HG02852 (cell line): Measurements from ENCODE around the gene MORF4L1.
"Not testable (repeated sequence)": the region's sequence is repeated elsewhere in the genome, so short reads cannot be mapped to it uniquely, and the experiment has no call there.

ENCODE experiments used
- ATAC-seq: cut with Tn5 transposase; IDR thresholded peaks from one replicate; pipeline ENCODE4 v1.9.1; 2021; ENCODE audit warnings: mild to moderate bottlenecking, moderate library complexity; ENCODE audit not compliant: unreplicated experiment

The MORF4L1 gene, protein sequence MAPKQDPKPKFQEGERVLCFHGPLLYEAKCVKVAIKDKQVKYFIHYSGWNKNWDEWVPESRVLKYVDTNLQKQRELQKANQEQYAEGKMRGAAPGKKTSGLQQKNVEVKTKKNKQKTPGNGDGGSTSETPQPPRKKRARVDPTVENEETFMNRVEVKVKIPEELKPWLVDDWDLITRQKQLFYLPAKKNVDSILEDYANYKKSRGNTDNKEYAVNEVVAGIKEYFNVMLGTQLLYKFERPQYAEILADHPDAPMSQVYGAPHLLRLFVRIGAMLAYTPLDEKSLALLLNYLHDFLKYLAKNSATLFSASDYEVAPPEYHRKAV

DNA sequence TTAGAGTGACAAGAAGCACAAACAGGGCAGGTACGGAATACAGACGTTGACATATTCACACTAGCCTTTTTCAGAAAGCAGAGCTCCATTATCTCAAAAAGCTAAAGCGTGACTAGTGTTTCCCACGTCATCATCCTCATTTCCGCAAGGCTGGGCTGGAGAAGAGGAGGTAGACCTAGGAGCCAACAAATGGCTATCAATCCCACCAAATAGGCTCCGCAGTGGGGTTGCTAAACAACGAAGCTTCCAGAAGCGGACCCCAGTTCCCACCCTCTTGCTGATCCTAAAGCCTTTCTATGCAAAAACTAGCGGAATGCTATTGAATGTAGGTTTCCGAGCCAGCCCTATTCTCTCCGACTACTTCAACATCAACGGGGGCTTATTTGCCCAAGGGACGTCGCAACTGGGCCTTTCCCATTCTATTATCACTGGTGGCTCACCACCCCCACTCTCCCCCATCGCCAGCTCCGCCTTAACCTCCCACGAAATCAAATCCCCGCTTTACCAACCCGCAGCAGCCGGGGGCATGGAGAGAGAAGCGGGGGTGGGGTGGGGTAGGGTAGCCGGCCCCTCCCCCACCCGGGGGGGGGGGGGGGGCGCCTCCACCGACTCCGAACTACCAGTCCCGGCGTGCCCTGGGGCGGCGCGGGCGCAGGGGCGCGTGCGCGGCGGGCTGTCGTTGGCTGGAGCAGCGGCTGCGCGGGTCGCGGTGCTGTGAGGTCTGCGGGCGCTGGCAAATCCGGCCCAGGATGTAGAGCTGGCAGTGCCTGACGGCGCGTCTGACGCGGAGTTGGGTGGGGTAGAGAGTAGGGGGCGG lies at the start of gene MORF4L1:
Gene MORF4L1, plus strand, starts transcription at position 736 of the 817 bp plus-strand sequence. CDS start 128 bp downstream, outside the sequence.
- peak; percentile 80 for ATAC-seq

DNA sequence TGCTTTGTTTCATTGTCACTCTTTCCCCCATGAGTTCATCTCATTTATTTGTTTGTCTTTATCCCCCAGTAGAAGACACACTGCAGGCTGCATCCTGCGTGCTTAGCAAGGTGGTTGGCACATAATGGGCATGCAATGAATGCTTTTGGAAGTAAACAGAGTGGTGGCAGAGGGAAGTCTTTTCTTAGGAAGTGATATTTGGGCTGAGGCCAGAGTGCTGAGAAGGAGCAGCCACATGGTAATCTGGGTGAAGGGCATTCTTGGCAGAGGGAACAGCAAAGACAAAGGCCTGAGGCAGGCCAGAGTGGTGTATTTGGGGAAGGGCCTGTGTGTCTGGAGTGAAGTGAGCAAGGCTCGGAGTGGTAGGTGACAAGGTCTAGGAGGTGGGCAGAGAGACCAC lies 43.8 kb upstream of the MORF4L1 start:
- ATAC-seq = no peak

DNA sequence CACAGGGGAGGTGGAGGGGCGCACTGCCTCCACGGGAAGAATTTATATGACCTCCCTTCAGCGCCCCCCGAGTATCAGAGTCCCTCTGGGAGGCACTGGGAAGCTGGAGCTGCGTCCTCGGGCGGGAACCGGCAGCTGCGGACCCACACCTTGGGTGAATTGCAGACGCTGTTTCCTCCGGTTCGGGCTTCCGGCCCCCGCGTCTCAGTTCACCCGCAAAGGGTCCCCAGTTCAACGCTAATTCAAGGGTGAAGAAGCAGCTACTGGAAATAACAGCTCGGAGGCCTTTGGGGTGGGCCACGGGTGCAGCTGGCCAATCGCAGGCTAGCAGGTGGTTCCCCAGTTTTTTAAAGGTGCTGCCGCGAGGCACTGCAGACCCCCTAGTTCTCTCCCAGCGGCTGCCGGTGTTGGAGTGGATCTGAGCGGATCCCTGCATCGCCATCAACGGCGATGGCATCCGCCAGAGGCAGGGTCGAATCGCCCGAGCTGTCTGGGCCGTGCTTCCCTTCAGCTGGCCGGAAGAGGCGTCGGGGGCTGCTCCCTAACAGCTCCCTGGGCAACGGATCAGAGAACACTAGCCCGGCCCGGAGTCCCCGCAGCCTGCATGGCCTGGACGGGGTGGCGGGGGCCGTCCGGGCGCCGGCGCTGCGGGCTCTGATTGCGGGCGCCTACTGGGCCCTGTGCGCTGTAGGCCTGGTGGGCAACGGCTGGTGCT lies 42.0 kb upstream of the MORF4L1 start:
- no peak for ATAC-seq

DNA sequence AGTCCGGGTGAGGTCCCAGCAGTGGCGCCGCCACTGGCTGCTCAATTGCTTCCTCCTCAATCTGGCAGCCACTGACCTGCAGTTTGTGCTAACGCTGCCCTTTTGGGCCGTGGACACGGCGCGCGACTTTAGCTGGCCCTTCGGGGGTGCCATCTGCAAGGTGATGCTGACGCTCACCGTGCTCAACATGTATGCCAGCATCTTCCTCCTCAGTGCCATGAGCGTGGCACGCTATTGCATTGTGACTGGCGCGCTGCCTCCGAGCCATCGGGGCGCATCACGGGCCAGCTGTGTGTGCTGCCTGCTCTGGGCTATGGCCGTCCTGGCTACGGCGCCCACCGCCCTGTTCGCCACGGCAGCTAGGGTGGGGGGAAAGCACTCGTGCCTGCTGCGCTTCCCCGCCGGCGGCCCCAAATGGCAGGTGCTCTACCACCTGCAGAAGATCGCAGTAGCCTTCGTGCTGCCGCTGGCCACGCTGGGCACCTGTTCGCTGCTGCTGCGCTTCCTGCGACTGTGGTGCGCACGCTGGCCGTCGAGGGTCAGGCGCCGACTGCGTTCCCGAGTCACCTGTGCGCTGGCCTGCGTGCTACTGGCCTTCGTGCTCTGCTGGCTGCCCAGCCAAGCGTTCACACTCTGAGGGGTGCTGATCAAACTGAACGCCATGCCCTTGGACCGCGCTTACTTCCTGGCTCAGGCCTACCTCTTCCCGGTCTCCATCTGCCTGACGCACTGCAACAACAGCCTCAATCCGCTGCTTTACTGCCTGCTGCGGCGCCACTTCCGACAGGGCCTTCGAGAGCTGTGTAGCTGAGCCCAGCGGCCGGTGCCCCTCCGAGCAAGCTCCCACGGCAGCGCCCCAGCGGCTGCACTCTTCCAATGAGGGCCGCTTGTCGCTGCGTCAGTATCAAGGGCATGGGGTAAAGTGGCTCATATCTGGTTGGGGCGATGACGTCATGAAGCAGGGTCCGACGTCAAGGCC lies 41.2 kb upstream of the MORF4L1 start:
- no peak for ATAC-seq

DNA sequence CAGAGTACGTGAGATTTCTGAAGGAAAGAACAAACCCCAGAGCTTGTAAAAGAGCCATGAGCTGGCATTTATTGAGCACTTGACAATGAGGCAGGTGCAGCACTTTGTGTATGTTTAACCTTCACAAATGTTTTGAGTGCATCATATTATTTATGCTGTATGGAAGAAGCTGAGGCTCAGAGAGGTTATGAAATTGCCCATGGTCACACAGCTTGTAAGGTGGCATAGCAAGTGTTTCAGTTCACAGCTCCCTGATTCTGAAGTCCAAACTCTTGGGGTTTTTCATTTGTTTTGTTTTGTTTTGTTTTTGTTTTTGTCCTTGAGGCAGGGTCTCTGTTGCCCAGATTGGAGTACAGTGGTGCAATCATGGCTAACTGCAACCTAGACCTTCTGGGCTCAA lies 36.4 kb upstream of the MORF4L1 start:
- ATAC-seq = no peak

DNA sequence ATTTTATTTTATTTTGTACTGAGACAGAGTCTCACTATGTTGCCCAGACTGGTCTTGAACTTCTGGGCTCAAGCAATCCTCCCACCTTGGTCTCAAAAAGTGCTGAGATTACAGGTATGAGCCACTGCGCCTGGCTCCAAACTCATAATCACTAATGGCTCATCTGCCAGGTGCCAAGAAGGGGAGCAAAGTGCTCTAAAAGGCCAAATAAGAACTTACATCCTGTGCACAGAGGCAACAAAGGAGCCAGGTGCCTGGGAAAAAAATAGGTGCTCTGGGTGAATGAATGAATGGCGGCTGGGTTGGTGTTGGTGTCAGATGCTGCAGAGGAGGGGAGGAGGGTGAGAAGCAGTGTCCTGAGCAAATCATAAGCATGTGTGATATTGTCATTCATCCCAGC lies 35.6 kb upstream of the MORF4L1 start:
- ATAC-seq = no peak

DNA sequence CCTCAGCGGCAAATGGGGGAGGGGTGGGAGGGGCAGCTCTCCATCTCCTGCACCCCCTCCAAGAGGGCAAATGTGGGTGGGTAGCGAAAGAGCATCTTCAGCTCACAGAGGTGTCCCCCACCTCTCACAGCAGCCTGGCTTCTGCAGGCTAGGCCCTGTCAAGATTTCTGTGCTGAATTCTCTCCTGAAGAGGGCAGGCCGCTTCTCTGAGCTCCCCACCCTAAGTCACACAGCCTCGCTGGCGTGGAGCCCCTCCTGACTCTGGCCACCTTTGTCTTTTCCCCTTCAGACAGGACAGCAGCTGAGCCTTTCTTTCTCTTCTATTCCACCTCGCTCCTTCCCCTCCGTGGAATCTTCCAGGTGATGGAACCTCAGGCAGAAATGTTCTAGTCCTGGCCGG lies 35.1 kb upstream of the MORF4L1 start:
- no peak for ATAC-seq

DNA sequence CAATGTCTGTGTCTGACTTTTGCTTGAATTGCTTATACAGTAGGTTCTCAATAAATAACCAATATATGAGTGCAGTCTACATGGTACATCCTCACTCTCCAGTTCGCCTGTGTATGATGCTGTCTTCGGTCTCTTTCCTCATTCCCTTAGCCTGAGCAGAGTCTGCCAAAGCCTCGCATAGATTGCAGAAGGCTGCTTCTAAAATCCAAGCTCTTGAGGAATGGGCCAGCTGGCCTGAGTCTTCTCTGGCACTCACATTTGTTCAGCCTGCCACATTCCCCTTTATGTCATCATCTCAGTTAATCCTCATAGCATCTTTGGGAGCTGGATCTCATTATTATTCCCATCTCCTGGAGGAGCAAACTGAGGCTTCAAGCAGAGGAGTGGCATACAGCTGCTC lies 34.2 kb upstream of the MORF4L1 start:
- no peak for ATAC-seq

DNA sequence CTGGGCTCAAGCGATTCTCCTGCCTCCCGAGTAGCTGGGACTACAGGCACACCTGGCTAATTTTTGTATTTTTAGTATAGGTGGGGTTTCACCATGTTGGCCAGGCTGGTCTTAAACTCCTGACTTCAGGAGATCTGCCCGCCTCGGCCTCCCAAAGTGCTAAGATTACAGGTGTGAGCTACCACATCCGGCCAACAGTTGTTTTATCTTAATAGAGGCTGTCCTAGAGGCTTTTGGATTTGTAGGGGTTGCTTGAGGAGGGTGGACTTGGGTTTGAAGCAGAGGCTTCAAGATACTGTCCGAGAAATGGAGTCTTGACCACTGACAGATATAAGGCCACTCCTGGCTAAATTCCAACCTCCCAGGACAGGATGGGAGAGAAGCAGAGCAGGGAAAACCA lies 33.5 kb upstream of the MORF4L1 start:
- ATAC-seq = not testable (repeated sequence)

DNA sequence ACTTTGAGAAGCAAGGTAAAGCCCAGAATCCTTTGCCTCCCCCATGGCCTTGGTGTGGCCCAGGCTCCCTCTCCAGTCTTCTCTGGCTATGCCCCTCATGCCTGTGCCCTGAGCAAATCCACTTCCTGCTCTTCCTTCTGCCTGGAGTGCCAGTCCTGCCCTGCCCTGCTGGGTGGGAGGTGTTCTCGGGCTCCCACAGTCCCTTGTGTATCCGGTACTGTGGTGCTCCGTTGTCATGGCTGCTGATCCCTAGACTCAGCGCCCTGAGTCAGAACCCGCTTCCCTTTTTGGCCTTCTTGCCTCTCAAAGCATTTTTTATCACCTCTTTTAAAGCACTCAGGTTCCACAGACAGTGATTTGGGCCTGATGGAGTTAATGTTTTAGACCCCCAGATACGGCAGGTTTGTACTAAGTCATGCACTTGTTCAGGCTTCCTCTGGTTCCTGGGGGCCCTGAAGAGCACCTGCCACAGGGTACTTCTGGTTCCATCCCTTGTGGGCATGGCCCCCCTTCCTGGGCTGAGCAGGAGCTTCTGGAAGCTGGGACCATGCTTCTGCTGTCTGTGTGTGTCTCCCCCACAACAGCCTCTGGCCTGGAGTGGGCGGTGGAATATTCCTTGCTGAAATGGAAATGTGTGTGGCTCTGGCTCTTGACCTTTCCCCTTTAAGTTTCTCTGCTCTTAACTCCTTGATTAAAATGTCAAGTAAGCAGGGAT lies 31.9 kb upstream of the MORF4L1 start:
- no peak for ATAC-seq

DNA sequence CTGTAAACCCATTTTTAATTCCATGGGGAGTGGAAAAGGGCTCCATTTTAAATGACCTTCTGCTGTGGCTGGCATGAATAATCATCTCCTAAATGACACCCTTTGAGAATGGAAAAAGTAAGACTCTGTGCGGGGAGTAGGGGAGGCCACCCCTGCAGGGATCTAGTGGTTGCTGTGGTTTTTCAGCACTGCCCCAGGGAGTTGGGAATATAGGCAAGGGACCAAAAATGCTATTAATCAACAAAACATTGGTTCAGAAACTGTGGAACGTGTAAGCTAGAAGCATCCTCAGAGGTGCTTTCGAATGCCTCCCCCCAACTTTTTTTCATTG lies 31.3 kb upstream of the MORF4L1 start:
- no peak for ATAC-seq

DNA sequence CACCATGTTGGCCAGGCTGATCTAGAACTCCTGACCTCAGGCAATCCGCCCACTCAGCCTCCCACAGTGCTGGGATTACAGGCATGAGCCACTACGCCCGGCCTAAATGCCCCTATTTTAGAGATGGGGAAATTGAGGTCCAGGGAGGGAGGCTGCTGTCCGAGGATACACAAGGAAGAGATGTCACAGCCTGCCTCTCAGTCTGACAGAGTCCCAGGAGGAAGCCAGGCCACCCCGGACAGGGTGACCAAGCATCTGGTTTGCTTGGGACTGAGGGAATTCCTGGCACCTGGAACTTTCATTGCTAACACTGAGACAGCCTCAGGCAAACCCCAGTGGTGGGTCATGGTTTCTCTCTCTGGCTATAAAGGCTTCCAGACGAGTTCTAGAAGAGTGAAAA lies 30.8 kb upstream of the MORF4L1 start:
- no peak for ATAC-seq

DNA sequence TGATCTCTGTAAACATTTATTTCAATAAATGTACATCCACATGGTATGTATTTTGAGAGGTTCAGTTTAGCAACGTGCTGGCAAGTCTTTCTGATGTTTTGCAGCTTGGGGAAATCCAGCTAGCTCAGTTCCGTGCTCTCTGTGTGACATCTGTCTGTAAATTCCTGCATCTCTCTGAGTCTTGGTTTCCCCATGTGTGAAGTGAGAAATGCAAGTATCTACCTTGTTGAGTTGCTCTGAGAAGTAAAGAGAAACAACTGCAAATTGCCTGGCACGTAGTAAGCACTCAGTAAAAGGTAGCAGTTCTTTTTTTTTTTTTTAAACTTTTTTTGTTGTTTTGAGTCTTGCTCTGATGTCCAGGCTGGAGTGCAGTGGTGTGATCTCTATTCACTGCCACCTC lies 30.2 kb upstream of the MORF4L1 start:
- ATAC-seq = no peak

DNA sequence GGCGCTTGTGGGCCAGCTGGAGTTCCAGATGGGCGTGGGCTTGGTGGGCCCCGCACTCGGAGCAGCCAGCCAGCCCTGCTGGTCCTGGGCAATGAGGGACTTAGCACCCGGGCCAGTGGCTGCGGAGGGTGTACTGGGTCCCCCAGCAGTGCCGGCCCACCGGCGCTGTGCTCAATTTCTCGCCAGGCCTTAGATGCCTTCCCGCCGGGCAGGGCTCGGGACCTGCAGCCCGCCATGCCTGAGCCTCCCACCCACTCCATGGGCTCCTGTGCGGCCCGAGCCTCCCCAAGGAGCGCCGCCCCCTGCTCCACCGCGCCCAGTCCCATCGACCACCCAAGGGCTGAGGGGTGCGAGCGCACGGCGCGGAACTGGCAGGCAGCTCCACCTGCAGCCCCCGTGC lies 25.8 kb upstream of the MORF4L1 start:
- ATAC-seq = not testable (repeated sequence)

DNA sequence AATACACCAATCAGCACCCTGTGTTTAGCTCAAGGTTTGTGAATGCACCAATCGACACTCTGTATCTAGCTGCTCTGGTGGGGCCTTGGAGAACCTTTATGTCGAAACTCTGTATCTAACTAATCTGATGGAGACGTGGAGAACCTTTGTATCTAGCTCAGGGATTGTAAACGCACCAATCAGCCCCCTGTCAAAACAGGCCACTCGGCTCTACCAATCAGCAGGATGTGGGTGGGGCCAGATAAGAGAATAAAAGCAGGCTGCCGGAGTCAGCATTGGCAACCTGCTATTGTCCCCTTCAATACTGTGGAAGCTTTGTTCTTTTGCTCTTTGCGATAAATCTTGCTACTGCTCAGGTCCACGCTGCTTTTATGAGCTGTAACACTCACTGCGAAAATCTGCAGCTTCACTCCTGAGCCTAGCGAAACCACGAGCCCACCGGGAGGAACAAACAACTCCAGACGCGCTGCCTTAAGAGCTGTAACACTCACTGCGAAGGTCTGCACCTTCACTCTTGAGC lies 25.2 kb upstream of the MORF4L1 start:
- ATAC-seq = not testable (repeated sequence)

DNA sequence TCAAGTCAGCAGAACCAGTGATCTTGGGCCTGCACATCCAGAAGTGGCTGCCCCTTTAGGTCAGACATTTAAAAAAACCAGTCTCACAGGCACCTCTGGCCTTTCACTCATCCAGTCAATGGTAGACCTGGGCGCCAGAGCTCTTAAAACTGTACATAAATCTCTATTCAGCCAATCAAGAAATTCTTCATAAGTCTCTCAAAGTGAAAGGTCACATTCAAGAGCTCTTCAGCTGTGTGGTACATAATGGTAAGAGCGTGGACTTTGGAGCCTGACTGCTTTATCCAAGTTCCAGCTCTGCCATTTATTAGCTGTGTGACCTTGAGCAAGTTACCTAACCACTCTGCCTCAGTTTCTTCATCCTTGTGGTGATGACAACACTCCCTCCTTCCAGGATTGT lies 22.3 kb upstream of the MORF4L1 start:
- no peak for ATAC-seq

DNA sequence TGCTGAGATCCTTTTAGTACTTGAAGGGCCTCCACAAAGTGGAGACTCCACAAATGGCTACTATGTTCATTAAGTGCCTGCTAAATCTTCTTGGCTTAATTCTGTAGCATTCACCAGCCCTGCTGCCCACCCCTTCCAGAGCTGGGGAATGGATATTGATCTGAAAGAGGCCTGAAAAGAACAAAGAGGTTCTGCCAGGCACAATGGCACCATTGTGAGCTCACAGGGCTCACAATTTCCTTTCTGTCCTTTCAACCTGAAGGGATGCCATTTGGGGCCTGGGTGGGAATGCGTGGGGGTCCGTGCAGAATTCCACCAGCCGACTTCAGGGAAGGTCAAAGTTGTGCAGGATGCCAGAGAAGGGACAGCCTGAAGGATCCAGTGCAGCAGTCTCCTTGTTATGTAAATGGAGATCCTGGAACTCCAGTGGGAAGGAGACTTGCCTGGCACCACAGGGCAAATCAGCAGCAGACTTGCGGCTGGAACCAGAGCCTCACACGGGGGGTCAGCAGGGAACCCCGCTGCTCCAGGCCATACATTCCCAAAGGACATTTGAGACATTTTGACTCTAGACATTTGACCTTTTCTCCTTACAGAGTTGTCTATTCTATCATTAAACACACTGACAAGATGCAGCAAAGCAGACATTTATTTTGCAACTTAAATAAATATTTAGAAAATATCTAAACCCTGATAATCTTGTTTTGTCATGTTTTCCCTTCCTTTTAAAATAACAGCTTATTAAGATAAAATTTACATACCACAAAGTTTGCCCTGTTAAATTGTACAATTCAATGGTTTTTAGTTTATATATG lies 21.5 kb upstream of the MORF4L1 start:
- ATAC-seq = no peak

DNA sequence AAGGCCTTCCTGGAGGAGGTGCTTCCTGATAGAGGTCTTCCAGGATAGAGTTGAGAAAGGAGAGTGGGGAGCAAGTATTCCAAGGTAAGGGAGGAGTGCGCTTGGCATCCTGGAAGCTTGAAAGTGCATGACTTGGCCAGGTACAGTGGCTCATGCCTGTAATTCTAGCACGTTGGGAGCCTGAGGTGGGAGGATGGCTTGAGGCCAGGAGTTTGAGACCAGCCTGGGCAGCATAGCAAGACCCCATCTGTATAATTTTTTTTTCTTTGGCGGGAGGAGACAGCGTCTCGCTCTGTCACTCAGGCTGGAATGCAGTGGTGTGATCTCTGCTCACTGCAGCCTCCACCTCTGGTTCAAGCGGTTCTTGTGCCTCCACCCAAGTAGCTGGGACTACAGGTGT lies 19.2 kb upstream of the MORF4L1 start:
- ATAC-seq = no peak

DNA sequence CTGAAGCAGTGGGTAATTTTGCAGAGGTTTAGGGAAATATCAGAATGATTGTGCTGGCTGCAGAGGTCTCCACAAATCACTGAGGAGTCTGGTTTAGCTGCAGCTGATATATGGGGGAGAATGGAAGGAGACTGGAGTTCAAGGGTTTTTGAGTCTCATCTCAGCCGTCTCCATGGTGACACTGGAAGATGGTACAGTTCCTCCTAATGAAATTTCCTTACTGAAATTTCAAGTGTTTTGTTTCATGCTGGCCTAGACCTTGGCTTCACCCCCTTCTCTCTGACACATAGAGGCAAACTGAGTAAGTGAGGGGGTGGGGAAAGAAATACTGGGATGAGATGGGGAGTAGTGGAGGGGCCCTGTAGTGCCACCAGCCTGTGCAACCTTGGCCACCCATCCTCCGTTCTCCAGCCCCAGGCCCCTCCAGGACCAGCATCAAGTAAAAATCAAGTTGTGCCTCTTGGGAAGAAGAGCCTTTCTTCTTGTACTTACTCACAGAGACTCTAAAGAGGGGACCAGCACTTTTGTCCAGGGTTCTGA lies 17.8 kb upstream of the MORF4L1 start:
- no peak for ATAC-seq
